K562 (cell line): ENCODE measurements around the gene TSPYL4. TPM values are rescaled to one million over a fixed set of nuclear protein-coding genes. Genes with fewer than 3 reads are reported as not detected.

Experiments
- DNMT1 ChIP-seq: fragments of 450-650 bp; IDR thresholded peaks from 2 replicates; pipeline ENCODE4 v1.6.1; 2016; ENCODE audit warnings: antibody characterized with exemption, mild to moderate bottlenecking
- ELF2 ChIP-seq: fragments of 250-450 bp; sonication (Bioruptor Pico); IDR thresholded peaks from 2 replicates; pipeline ENCODE4 v1.5.0; 2021; ENCODE audit warnings: mild to moderate bottlenecking
- IRF1 ChIP-seq: sonication (generic); formaldehyde crosslinking; IDR thresholded peaks from 2 replicates; pipeline ENCODE4 v1.8.0; 2022; ENCODE audit warnings: missing genetic modification reagents, mild to moderate bottlenecking, borderline replicate concordance
- POLR2B ChIP-seq: fragments of 450-650 bp; IDR thresholded peaks from 2 replicates; pipeline ENCODE4 v1.6.1; 2018; ENCODE audit warnings: low read depth; ENCODE audit not compliant: partially characterized antibody
- VEZF1 ChIP-seq: fragments of 200-800 bp; sonication (Bioruptor generic); IDR thresholded peaks from 2 replicates; pipeline ENCODE4 v1.6.1; 2017; ENCODE audit warnings: missing genetic modification characterization, missing compliant biosample characterization
- ZSCAN32 ChIP-seq: fragments of 450-650 bp; formaldehyde crosslinking; IDR thresholded peaks from 2 replicates; pipeline ENCODE4 v1.4.0; 2020; ENCODE audit warnings: mild to moderate bottlenecking, moderate library complexity
- polyA plus RNA-seq, 8 experiments: library from polyadenylated mRNA; depleted of rRNA in 4 of 8; stranded (reverse) in 5 of 8; unstranded in 3 of 8; fragments of >200 nt; fragmentation: Nextera tagmentation in 2 of 8; fragmentation: Illumina TruSeq in 1 of 8; extraction: Ambion mirVana in 2 of 8; extraction: Trizol in 1 of 8; gene quantifications; 2 replicates each; pipeline versions ENCODE4 v1.2.1 to v1.2.3, GENCODE V29; 2011 to 2014; ENCODE audit warnings: inconsistent platforms in 1 of 8, missing spikeins in 1 of 8
- total RNA-seq, 7 experiments: library from RNA; depleted of rRNA in 6 of 7; stranded (reverse); fragments of >200 nt in 6 of 7; fragmentation: Illumina TruSeq in 2 of 7; extraction: Trizol in 2 of 7; gene quantifications; 2 replicates each; pipeline versions ENCODE4 v1.2.1 to v1.2.3, GENCODE V29; 2011 to 2021; ENCODE audit warnings: low replicate concordance in 1 of 7
- TF ChIP-seq, protein P1 (sequence below): IDR thresholded peaks from 2 replicates; pipeline ENCODE4 v1.6.1; 2014; ENCODE audit warnings: antibody characterized with exemption

TSPYL4 gene
- total and polyA plus RNA-seq, 9 of the 15 experiments (the other 6 are each of a cell fraction or from before 2014, with no cell fraction given): 0.69 to 18.0 (median 9.1) TPM

- TF ChIP-seq ZSCAN32 (CRISPR knock-in tag): 0 out of 2 replicates have a peak, but pooled peaks have one; percentile 42
- 0 out of 2 replicates have a peak, but pooled peaks have one; percentile 37 for TF ChIP-seq IRF1 (CRISPR knock-in tag)
- TF ChIP-seq ELF2: 0 out of 2 replicates have a peak, but pooled peaks have one; percentile 58
- TF ChIP-seq, protein P1, sequence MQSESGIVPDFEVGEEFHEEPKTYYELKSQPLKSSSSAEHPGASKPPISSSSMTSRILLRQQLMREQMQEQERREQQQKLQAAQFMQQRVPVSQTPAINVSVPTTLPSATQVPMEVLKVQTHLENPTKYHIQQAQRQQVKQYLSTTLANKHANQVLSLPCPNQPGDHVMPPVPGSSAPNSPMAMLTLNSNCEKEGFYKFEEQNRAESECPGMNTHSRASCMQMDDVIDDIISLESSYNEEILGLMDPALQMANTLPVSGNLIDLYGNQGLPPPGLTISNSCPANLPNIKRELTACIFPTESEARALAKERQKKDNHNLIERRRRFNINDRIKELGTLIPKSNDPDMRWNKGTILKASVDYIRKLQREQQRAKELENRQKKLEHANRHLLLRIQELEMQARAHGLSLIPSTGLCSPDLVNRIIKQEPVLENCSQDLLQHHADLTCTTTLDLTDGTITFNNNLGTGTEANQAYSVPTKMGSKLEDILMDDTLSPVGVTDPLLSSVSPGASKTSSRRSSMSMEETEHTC: 0 out of 2 replicates have a peak, but pooled peaks have one; percentile 5
- TF ChIP-seq DNMT1: no peak
- TF ChIP-seq POLR2B: peak; percentile 90
- TF ChIP-seq VEZF1 (CRISPR knock-in tag): peak; percentile 61
Measured at GRCh38 chr6:116279232-116280160, 25.6 kb upstream of the TSPYL4 start, which contains the start of gene TSPYL1 (continued).
